ENCODE data around the gene CCDC71L. TPM values are rescaled to one million over a fixed set of nuclear protein-coding genes. Genes with fewer than 3 reads are reported as not detected.

The CCDC71L gene
- total RNA-seq, 2 experiments from 2014 or later = 23.4 to 24.8 TPM

DNA sequence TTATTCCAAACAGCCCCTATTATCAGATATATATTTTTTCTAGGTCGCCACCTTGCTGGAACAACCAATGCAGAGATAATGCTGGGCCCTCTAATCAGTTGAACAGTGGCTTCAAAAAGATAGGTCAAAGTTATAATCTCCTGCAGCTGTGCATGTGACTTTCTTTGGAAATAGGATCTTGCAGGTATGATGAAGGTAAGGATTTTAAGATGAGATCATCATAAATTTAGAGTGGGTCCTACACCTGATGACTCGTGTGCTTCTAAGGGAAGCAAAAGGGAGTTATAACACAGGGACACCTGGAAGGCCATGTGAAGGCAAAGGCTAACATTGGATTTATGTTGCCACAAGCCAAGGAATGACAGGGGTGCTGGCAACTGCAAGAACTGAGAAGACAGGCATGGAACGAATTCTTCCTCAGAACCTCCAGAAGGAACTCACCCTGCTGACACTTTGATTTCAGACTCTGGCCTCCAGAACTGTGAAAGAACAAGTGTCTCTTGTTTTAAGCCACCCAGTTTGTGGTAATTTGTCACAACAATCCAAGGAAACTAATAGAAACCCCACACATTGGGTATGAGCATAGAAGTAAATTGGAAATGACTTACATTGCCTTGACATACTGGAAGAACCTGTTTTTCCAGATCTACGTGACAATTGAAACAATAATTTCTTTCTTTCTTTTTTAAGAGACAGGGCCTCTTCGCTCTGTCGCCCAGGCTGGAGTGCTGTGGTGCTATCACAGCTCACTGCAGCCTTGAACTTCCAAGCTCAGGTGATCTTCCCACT lies 34.4 kb downstream of the CCDC71L start:
- Mint-ChIP-seq H3K27me3 (peaks cover 4% of the 10 kb centered on the region), H3K36me3 (no peaks in the 10 kb centered on the region), H3K27ac (no peak overlapping the region), H3K4me1 (peaks cover 5% of the 10 kb centered on the region), H3K4me3 (no peak overlapping the region), H3K9me3 (ENCODE audit: low read depth) (no peaks in the 10 kb centered on the region)
- CTCF ChIA-PET = no interaction called here
- no peak for ATAC-seq
- no peak for DNase-seq

DNA sequence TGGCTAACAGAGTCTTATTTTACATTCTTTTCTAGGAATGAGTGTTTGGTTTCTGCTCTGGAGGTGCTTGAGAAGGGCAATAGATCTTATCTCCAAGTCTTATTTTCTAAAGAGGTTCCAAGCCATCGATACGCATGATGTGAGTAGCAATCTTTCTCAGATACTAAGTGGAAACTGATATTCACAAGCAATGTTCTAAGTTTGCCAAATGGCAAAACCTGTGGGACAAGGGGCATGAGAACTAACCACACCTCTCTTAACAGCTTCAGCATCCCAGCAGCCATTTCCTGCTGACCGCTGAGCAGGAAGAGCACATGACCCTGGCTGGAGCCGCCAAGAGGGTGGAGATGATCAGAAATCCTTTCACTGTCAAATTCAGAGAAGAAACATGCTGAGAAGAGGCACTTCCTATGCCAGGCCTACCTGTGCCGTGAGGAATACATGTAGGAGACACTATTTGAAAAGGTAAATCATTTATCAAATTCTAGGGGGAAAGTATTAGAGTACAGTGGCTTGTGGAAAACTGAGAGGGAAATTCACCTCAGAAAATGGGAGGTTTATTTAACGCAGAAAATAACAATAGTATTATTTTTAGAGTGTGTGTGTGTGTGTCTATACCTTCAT lies 35.2 kb downstream of the CCDC71L start:
- Mint-ChIP-seq H3K36me3 (peaks cover 1% of the 10 kb centered on the region), H3K9me3 (ENCODE audit: low read depth) (no peaks in the 10 kb centered on the region), H3K4me1 (peaks cover 5% of the 10 kb centered on the region), H3K27ac (no peak overlapping the region), H3K4me3 (no peak overlapping the region), H3K27me3 (peaks cover 4% of the 10 kb centered on the region)
- CTCF ChIA-PET = no interaction called here
- DNase-seq (no peak), ATAC-seq (no peak)

GRCh38 chr7:106623853-106624252 lies 37.1 kb downstream of the CCDC71L start:
- no peak overlapping the region for H3K4me3 Mint-ChIP-seq
- no peaks in the 10 kb centered on the region for H3K9me3 Mint-ChIP-seq (ENCODE audit: low read depth)
- peaks cover 5% of the 10 kb centered on the region for H3K4me1 Mint-ChIP-seq
- peaks cover 3% of the 10 kb centered on the region for H3K27me3 Mint-ChIP-seq
- H3K27ac Mint-ChIP-seq = no peak overlapping the region
- DNase-seq = no peak
- ATAC-seq = no peak
- CTCF ChIA-PET = no interaction called here
- H3K36me3 Mint-ChIP-seq = peaks cover 1% of the 10 kb centered on the region

DNA sequence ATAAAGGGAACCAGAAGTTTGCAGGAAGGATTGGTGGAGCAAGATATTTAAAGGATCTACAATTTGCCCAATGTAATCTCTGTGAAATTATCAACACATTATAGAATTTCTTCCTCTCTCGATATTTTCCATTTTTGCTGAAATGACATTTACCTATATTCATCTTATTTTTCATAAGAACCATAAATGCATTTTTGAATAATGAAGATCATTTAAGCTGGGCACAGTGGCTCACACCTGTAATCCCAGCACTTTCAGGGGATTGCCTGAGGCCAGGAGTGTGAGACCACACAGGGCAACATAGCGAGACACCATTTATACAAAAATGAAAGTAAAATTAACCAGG lies 37.7 kb downstream of the CCDC71L start:
- Mint-ChIP-seq H3K4me1 (peaks cover 5% of the 10 kb centered on the region), H3K27ac (no peak overlapping the region), H3K9me3 (ENCODE audit: low read depth) (no peaks in the 10 kb centered on the region), H3K36me3 (peaks cover 1% of the 10 kb centered on the region), H3K27me3 (peaks cover 4% of the 10 kb centered on the region), H3K4me3 (no peak overlapping the region)
- no peak for ATAC-seq
- CTCF ChIA-PET = no interaction called here
- DNase-seq = no peak

DNA sequence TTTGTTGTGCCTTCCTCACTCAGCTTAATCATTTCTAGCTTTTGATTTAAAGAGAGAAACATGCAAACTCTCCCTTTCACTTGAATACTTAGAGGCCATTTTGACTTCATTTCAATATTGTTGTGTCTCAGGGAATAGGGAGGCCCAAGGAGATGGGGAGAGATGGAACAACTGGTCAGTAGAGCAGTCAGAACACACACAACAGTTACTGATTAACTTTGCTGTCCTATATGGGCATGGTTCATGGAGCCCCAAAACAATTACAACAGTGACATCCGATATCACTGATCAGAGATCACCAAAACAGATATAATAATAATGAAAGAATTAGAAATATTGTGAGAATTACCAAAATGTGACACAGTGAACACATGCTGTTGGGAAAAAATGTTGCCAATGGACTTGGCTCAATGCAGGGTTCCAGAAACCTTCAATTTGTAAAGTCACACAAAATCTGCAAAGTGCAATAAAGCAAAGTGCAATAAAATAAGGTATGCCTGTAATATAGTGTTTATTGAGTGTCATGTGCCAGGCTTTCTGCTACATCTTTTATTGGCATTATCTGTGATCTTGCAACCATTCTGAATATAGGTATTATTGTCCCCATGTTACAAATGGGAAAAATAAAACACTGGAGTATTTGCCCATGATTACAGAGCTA lies 38.2 kb downstream of the CCDC71L start:
- no peak overlapping the region for H3K27ac Mint-ChIP-seq
- ATAC-seq = no peak
- peaks cover 4% of the 10 kb centered on the region for H3K27me3 Mint-ChIP-seq
- no peak for DNase-seq
- no peaks in the 10 kb centered on the region for H3K9me3 Mint-ChIP-seq (ENCODE audit: low read depth)
- no peak overlapping the region for H3K4me3 Mint-ChIP-seq
- CTCF ChIA-PET = no interaction called here
- peaks cover 1% of the 10 kb centered on the region for H3K36me3 Mint-ChIP-seq
- H3K4me1 Mint-ChIP-seq = peaks cover 5% of the 10 kb centered on the region

GRCh38 chr7:106621393-106622132 lies 39.4 kb downstream of the CCDC71L start:
- H3K9me3 Mint-ChIP-seq (ENCODE audit: low read depth) = no peaks in the 10 kb centered on the region
- peaks cover 5% of the 10 kb centered on the region for H3K4me1 Mint-ChIP-seq
- H3K4me3 Mint-ChIP-seq = no peak overlapping the region
- DNase-seq (no peak), ATAC-seq (no peak)
- peaks cover 4% of the 10 kb centered on the region for H3K27me3 Mint-ChIP-seq
- H3K27ac Mint-ChIP-seq = no peak overlapping the region
- CTCF ChIA-PET = no interaction called here
- H3K36me3 Mint-ChIP-seq = peaks cover 1% of the 10 kb centered on the region

DNA sequence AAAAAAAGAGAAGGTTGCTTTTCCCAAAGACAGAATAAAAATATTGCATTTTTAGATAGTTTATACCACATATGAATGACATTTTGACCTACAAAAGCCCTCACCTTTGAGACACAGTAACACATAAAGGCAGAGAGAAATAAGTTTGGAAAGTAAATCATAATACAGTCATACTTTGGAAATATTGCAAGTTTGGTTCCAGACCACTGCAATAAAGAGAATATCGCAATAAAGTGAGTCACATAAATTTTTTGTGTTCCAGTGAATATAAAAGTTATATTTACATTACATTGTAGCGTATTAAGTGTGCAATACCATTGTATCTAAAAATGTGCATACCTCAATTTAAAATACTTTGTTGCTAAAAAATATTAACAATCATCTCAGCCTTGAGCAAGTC lies 40.3 kb downstream of the CCDC71L start:
- Mint-ChIP-seq H3K4me3 (no peak overlapping the region), H3K9me3 (ENCODE audit: low read depth) (no peaks in the 10 kb centered on the region), H3K4me1 (peaks cover 2% of the 10 kb centered on the region), H3K27ac (no peak overlapping the region), H3K36me3 (peaks cover 1% of the 10 kb centered on the region), H3K27me3 (peaks cover 4% of the 10 kb centered on the region)
- no peak for DNase-seq
- ATAC-seq = no peak
- CTCF ChIA-PET = no interaction called here

GRCh38 chr7:106620034-106620433 lies 40.9 kb downstream of the CCDC71L start:
- no peak overlapping the region for H3K27ac Mint-ChIP-seq
- ATAC-seq (no peak), DNase-seq (no peak)
- no peak overlapping the region for H3K4me3 Mint-ChIP-seq
- H3K36me3 Mint-ChIP-seq = peaks cover 3% of the 10 kb centered on the region
- no peaks in the 10 kb centered on the region for H3K4me1 Mint-ChIP-seq
- CTCF ChIA-PET = no interaction called here
- H3K9me3 Mint-ChIP-seq (ENCODE audit: low read depth) = no peaks in the 10 kb centered on the region
- H3K27me3 Mint-ChIP-seq = peaks cover 4% of the 10 kb centered on the region

GRCh38 chr7:106619213-106619612 lies 41.7 kb downstream of the CCDC71L start:
- Mint-ChIP-seq H3K9me3 (ENCODE audit: low read depth) (peaks cover under 1% of the 10 kb centered on the region), H3K4me3 (no peak overlapping the region), H3K27me3 (peaks cover 4% of the 10 kb centered on the region), H3K36me3 (peaks cover 3% of the 10 kb centered on the region), H3K27ac (no peak overlapping the region), H3K4me1 (no peaks in the 10 kb centered on the region)
- no peak for ATAC-seq
- CTCF ChIA-PET = no interaction called here
- DNase-seq = no peak

- CTCF ChIA-PET = no interaction called here
- H3K27me3 Mint-ChIP-seq = peaks cover 4% of the 10 kb centered on the region
- H3K27ac Mint-ChIP-seq = no peak overlapping the region
- H3K36me3 Mint-ChIP-seq = peaks cover 3% of the 10 kb centered on the region
- no peak for ATAC-seq
- no peak overlapping the region for H3K4me3 Mint-ChIP-seq
- no peak for DNase-seq
- peaks cover 2% of the 10 kb centered on the region for H3K9me3 Mint-ChIP-seq (ENCODE audit: low read depth)
- H3K4me1 Mint-ChIP-seq = no peaks in the 10 kb centered on the region
Observed at GRCh38 chr7:106618480-106618879, 42.5 kb downstream of the CCDC71L start.

DNA sequence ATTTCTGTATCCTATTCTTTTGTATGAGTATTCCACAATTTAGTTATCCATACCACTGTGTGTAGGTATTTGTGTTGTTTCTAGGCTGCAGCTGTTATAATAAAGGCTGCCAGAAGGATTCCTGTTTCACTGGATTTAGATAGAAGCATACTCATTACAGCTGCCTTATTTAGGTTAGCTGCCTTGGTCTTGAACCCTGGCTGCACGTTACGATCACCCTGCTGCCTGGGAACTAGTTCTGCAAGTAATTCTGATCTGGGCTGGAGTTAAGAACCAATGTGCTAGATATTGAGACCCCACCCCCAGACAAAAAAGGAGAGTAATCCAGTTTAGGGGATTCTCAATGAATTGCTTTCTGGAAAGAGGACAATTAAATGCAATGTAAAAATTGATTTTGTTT lies 43.1 kb downstream of the CCDC71L start:
- Mint-ChIP-seq H3K27me3 (peaks cover 2% of the 10 kb centered on the region), H3K4me1 (no peaks in the 10 kb centered on the region), H3K27ac (no peak overlapping the region), H3K36me3 (peaks cover 3% of the 10 kb centered on the region), H3K9me3 (ENCODE audit: low read depth) (peaks cover 2% of the 10 kb centered on the region), H3K4me3 (no peak overlapping the region)
- ATAC-seq = no peak
- CTCF ChIA-PET = no interaction called here
- DNase-seq = no peak

DNA sequence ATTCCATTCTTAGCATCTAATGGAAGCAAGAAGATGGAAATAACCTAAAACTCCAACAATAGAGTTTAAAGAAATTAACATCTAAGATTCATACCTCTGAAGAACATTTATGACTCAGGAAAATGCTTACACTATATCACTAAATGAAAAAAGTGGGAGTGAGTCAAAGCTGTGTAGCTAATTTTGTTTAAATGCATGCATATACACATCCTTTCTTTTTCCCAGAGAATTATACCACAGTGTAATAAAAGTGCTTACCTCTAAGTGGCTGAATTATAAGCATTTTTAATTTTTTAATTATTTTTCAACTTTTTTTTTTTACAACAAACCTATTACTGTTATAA lies 44.3 kb downstream of the CCDC71L start:
- Mint-ChIP-seq H3K4me3 (no peak overlapping the region), H3K4me1 (no peaks in the 10 kb centered on the region), H3K27me3 (peaks cover 7% of the 10 kb centered on the region), H3K9me3 (ENCODE audit: low read depth) (peaks cover 2% of the 10 kb centered on the region), H3K36me3 (peaks cover 3% of the 10 kb centered on the region), H3K27ac (no peak overlapping the region)
- no peak for DNase-seq
- ATAC-seq = no peak
- CTCF ChIA-PET = no interaction called here

DNA sequence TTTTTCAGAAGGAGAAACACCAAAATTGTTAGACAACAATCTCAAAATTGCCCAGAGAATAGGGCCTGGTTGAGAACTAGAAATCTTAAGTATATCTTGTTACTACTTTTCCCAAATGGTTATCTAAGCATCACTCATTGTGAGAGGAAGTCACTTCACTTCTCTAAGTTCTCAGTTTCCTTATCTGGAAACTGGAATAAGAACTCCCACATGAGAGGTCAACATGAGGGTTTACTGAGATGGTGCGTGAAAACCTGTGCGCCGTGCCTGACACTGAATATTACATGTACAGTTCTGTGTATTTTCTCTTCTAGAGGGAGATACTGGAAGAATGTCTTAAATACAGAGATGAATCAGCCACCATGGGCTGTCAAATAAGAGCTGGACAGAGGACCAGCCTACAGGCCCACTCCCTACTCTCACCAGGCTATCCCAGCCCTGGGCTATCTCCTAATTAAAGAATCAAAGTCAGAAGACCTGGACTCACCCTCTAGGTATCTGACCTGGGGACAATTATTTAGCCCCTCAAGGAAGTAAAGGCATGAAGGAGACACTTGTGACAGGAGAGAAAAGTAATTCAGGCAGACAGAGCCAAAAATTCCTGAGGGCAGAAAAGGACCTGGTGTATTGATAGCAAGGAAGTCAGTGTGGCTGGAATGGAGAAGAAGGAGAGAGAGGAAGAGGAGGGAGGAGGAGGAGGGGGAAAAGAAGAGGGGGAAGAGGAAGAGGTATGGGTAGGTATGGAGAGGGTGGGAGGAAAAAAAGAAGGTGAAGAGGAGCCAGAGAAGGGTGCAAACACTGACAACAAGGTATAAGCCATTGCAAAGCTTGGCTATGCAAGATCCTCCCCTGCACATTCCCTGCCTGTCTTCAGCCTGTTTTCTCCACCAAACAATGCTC lies 44.9 kb downstream of the CCDC71L start:
- Mint-ChIP-seq H3K27ac (no peak overlapping the region), H3K4me1 (no peaks in the 10 kb centered on the region), H3K4me3 (no peak overlapping the region), H3K36me3 (peaks cover 2% of the 10 kb centered on the region), H3K9me3 (ENCODE audit: low read depth) (peaks cover 2% of the 10 kb centered on the region), H3K27me3 (peaks cover 7% of the 10 kb centered on the region)
- CTCF ChIA-PET = no interaction called here
- no peak for ATAC-seq
- no peak for DNase-seq

All from activated CD8-positive, alpha-beta memory T cell treated with anti-CD3 and anti-CD28 coated beads, Interleukin-2, amount 10 ng/mL, durations not matched to agents 7 days and 5 days (primary cell).